Osteocyte (in vitro differentiated cells): Measurements from ENCODE around the gene MOK. TPM values are rescaled to one million over a fixed set of nuclear protein-coding genes. Genes with fewer than 3 reads are reported as not detected.

ENCODE experiments used
- DNase-seq: peaks from one replicate; pipeline ENCODE4 v3.0.0; 2021; ENCODE audit warnings: mixed read lengths; ENCODE audit not compliant: unreplicated experiment; ENCODE audit errors: extremely low spot score
- H3K27ac Mint-ChIP-seq: one replicate; pipeline ENCODE4 v1.8.0; 2021; ENCODE audit warnings: mild to moderate bottlenecking, mixed read lengths; ENCODE audit not compliant: unreplicated experiment
- H3K27me3 Mint-ChIP-seq: one replicate; pipeline ENCODE4 v1.8.0; 2021; ENCODE audit warnings: mixed read lengths; ENCODE audit not compliant: unreplicated experiment
- H3K36me3 Mint-ChIP-seq: one replicate; pipeline ENCODE4 v1.8.0; 2021; ENCODE audit warnings: mixed read lengths; ENCODE audit not compliant: unreplicated experiment
- H3K4me1 Mint-ChIP-seq: one replicate; pipeline ENCODE4 v1.8.0; 2021; ENCODE audit warnings: mixed read lengths; ENCODE audit not compliant: unreplicated experiment
- H3K4me3 Mint-ChIP-seq: one replicate; pipeline ENCODE4 v1.8.0; 2021; ENCODE audit warnings: mild to moderate bottlenecking, moderate library complexity, mixed read lengths; ENCODE audit not compliant: unreplicated experiment
- H3K9me3 Mint-ChIP-seq: one replicate; pipeline ENCODE4 v1.8.0; 2021; ENCODE audit warnings: mixed read lengths; ENCODE audit not compliant: unreplicated experiment
- CTCF ChIP-seq: fragments of 200-600 bp; sonication (generic); IDR thresholded peaks from 2 replicates; pipeline ENCODE4 v1.5.0; 2021; ENCODE audit warnings: antibody characterized with exemption, mild to moderate bottlenecking, moderate library complexity
- total RNA-seq: library from RNA; stranded (reverse); gene quantifications from 2 replicates; pipeline ENCODE4 v1.2.1, GENCODE V29; 2021

MOK gene
- total RNA-seq, 1 donor from 2014 or later = 9.5 TPM

DNA sequence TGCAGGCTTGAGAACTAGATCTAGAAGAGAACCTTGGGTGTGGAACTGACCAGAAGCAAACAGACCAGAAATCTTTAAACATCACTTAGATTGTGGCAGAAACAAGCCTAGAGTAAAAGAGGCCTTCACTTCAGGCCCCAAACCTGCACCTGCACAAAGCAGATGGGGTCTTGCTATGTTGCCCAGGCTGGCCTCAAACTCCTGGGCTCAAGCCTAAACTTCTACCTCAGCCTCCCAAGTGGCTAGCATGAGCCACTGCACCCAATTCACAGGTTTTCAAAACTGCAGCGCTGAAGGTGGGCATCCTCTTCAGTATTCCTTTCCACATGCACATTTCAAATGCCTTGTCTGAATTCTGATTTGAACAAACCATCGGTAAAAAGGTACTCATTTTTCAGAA lies 19.9 kb downstream of the MOK start:
- Mint-ChIP-seq H3K9me3 (no peaks in the 10 kb centered on the region), H3K4me1 (peaks cover 7% of the 10 kb centered on the region), H3K27ac (no peak overlapping the region), H3K27me3 (no peaks in the 10 kb centered on the region), H3K36me3 (no peaks in the 10 kb centered on the region), H3K4me3 (no peak overlapping the region)
- TF ChIP-seq CTCF = no peak
- no peak for DNase-seq

- no peak for DNase-seq
- no peaks in the 10 kb centered on the region for H3K36me3 Mint-ChIP-seq
- H3K9me3 Mint-ChIP-seq = no peaks in the 10 kb centered on the region
- no peak overlapping the region for H3K4me3 Mint-ChIP-seq
- H3K27ac Mint-ChIP-seq = no peak overlapping the region
- H3K27me3 Mint-ChIP-seq = no peaks in the 10 kb centered on the region
- TF ChIP-seq CTCF = no peak
- peaks cover 21% of the 10 kb centered on the region for H3K4me1 Mint-ChIP-seq
Observed at GRCh38 chr14:102283631-102284129, 21.3 kb downstream of the MOK start.

GRCh38 chr14:102282751-102283465 lies 22.1 kb downstream of the MOK start:
- no peak for TF ChIP-seq CTCF
- no peaks in the 10 kb centered on the region for H3K9me3 Mint-ChIP-seq
- DNase-seq = no peak
- H3K27ac Mint-ChIP-seq = no peak overlapping the region
- H3K27me3 Mint-ChIP-seq = no peaks in the 10 kb centered on the region
- H3K36me3 Mint-ChIP-seq = no peaks in the 10 kb centered on the region
- peaks cover 28% of the 10 kb centered on the region for H3K4me1 Mint-ChIP-seq
- H3K4me3 Mint-ChIP-seq = no peak overlapping the region

- Mint-ChIP-seq H3K9me3 (no peaks in the 10 kb centered on the region), H3K36me3 (no peaks in the 10 kb centered on the region), H3K4me3 (peak overlapping the region; percentile 32), H3K27ac (peak overlapping the region; percentile 84), H3K4me1 (peaks cover 34% of the 10 kb centered on the region), H3K27me3 (no peaks in the 10 kb centered on the region)
- TF ChIP-seq CTCF = no peak
- DNase-seq = no peak
Observed at GRCh38 chr14:102280376-102280962, 24.5 kb downstream of the MOK start.

GRCh38 chr14:102279688-102280348 lies 25.1 kb downstream of the MOK start:
- Mint-ChIP-seq H3K36me3 (peaks cover 2% of the 10 kb centered on the region), H3K27ac (peak overlapping the region; percentile 84), H3K9me3 (no peaks in the 10 kb centered on the region), H3K27me3 (no peaks in the 10 kb centered on the region), H3K4me1 (peaks cover 34% of the 10 kb centered on the region), H3K4me3 (peak overlapping the region; percentile 32)
- TF ChIP-seq CTCF = no peak
- no peak for DNase-seq
